GM12872 (cell line): ENCODE data around the gene YWHAQ.

ENCODE experiments used
- CTCF ChIP-seq: IDR thresholded peaks from 3 replicates; pipeline ENCODE4 v1.5.1; 2011; ENCODE audit warnings: low read depth, mild to moderate bottlenecking, low read length, moderate library complexity; ENCODE audit not compliant: insufficient read depth

YWHAQ gene

DNA sequence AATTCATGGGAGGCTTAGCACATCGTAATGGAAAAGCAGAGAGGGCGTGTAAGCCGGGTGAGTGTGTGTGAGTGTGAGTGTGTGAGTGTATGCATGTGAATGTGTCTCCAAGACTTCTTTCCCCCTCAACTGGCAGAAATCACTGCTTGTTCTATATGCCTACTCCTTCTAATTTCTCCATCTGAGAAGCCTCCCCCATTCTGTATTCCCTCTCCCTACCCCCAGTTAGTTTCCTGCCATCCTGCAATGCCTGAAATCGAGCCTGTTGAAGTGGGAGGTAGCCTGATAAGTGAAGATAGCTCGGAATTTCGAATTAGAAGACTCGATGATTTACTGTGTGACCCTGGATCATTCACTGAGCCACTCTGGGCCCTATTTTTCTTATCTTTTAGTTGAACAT is 30.0 kb upstream of the YWHAQ start:
- no peak for TF ChIP-seq CTCF

DNA sequence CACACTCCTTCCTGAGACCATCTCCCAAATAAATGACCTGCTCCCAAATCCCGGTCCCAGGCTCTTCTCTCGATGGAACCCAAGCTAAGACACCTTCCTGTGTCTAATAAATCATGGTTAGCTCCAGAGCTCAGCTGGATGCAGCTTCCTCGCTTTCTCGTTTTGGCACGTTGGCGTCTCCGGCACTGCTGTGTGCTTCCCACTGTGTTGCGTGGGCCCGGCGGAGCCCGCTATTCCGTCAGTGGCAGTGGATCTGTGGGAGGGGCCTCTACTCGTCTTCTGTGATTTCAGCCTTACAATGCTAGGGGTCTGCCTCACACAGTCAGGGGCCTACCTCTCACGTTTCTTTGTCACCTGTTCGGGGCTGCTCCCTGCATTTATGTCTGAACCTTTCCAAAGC is 29.4 kb upstream of the YWHAQ start:
- no peak for TF ChIP-seq CTCF

GRCh38 chr2:9658972-9659371 is 28.2 kb upstream of the YWHAQ start:
- TF ChIP-seq CTCF: no peak

GRCh38 chr2:9657731-9658130 is 26.9 kb upstream of the YWHAQ start:
- TF ChIP-seq CTCF: no peak

DNA sequence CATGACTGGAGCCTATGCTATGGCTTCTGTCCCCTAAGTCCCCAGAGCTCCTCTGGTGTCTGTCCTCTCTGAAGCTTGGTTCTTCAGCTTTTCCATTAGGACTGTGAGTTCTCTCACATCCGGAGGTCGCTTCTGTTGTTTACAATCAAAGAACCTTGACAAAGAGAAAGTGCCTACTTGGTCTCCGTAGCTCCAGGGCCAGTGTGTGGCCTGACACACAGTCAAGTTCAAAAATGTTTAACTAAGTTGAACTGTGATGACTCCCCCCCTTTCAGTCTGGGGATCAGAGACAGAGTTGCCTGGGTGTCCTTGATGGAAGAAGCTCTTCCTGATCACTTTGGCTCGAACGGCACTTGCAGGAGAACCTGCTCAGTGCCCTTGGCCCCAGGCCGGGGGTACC is 26.3 kb upstream of the YWHAQ start:
- no peak for TF ChIP-seq CTCF

- TF ChIP-seq CTCF: no peak
Measured at GRCh38 chr2:9656270-9656766, 25.5 kb upstream of the YWHAQ start.

- TF ChIP-seq CTCF: no peak
Measured at GRCh38 chr2:9655441-9656269, 24.9 kb upstream of the YWHAQ start.
